ENCODE measurements around the gene BHLHA15.

DNA sequence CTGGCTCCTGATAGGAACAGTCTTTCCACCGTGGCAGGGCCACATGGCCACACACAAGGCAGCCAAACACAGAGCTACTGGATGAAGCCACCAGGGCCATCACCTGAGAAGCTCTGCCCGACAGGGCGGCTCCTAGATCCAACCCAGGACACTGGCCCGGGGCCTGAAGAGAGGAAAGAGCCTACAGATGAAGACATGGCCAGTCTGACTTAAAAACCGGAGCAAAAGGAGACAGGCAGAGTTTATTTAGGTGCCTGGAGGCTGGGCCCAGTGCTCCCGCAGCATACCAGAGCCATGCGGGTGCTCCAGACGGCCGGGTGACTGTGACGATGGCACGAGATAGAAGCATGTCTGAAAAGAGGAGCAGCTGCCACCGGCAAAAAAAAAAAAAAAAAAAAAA, 36.9 kb downstream of the BHLHA15 start:
- TF ChIP-seq EZH2 (IDR thresholded peaks at IDR 0.05): no peak
- TF ChIP-seq CTCF (IDR thresholded peaks at IDR 0.05 in 2 of 3, conservative IDR thresholded peaks at IDR 0.05 in 1 of 3; ENCODE audit: borderline replicate concordance in 1 of 3, insufficient read depth in 1 of 3, low read depth in 2 of 3, low read length in 2 of 3): no peak
- no peak for TF ChIP-seq YY1 (IDR thresholded peaks at IDR 0.05; ENCODE audit: extremely low read depth, insufficient replicate concordance, low read depth, low read length)
- no peak for TF ChIP-seq POLR2AphosphoS5 (IDR thresholded peaks at IDR 0.05; ENCODE audit: low read depth, low read length)
- TF ChIP-seq EZH2phosphoT487 (IDR thresholded peaks at IDR 0.05; ENCODE audit: borderline replicate concordance): no peak
- TF ChIP-seq ZNF274 (IDR thresholded peaks at IDR 0.05; ENCODE audit: low read depth, low read length): no peak
- no peak for TF ChIP-seq ELF1 (IDR thresholded peaks at IDR 0.05; ENCODE audit: borderline replicate concordance, low read depth)
